Measurements from ENCODE around the gene SLC43A2. TPM values are rescaled to one million over a fixed set of nuclear protein-coding genes. Genes with fewer than 3 reads are reported as not detected.
"Not testable (repeated sequence)": the region's sequence is repeated elsewhere in the genome, so short reads cannot be mapped to it uniquely, and the experiment has no call there.

The SLC43A2 gene
- polyA plus RNA-seq, 1 donor (not counting 4 experiments of a cell fraction or from before 2014, with no cell fraction given) = 12.7 TPM

- DNase-seq (ENCODE audit: low read depth, low spot score) (no peak), FAIRE-seq (no peak)
- Histone ChIP-seq H3K9me3 (ENCODE audit: control insufficient read depth, low read depth, low read length) (no peaks in the 10 kb centered on the region), H3K36me3 (ENCODE audit: control insufficient read depth in 2 of 2, extremely low read depth in 1 of 2, insufficient read depth in 2 of 2, low read length in 2 of 2) (peaks cover 0 to 5% of the 10 kb centered on the region in 2 experiments), H3K4me2 (ENCODE audit: control insufficient read depth, extremely low read depth, insufficient read depth, low read depth, low read length) (no peak overlapping the region), H3K4me1 (ENCODE audit: control insufficient read depth, extremely low read depth, insufficient read depth, low read length) (peaks cover 10% of the 10 kb centered on the region), H3K9me1 (ENCODE audit: control insufficient read depth, extremely low read depth, insufficient read depth, low read length) (no peaks in the 10 kb centered on the region), H4K20me1 (ENCODE audit: control insufficient read depth, extremely low read depth, insufficient read depth, low read length) (peaks cover 11% of the 10 kb centered on the region), H3K9ac (ENCODE audit: control insufficient read depth, extremely low read depth, insufficient read depth, low read length) (no peak overlapping the region), H3K27ac (ENCODE audit: control insufficient read depth, insufficient read depth, low read length) (no peak overlapping the region), H2AFZ (ENCODE audit: control insufficient read depth, low read length) (no peak overlapping the region), H3K27me3 (ENCODE audit: control insufficient read depth, extremely low read depth, insufficient read depth, low read length) (peaks cover 3% of the 10 kb centered on the region), H3K4me3 (ENCODE audit: control insufficient read depth in 2 of 3, extremely low read depth in 1 of 3, insufficient read depth in 2 of 3, low read depth in 1 of 3, low read length in 3 of 3) (no peak overlapping the region), H3K79me2 (ENCODE audit: control insufficient read depth, insufficient read depth, low read length) (peaks cover 30% of the 10 kb centered on the region)
- dilution Hi-C loops (cut with MboI; ENCODE audit: extremely low pct_ligation_motif_present, low sequenced_read_pairs) = no loop called here
- TF ChIP-seq, protein P1, sequence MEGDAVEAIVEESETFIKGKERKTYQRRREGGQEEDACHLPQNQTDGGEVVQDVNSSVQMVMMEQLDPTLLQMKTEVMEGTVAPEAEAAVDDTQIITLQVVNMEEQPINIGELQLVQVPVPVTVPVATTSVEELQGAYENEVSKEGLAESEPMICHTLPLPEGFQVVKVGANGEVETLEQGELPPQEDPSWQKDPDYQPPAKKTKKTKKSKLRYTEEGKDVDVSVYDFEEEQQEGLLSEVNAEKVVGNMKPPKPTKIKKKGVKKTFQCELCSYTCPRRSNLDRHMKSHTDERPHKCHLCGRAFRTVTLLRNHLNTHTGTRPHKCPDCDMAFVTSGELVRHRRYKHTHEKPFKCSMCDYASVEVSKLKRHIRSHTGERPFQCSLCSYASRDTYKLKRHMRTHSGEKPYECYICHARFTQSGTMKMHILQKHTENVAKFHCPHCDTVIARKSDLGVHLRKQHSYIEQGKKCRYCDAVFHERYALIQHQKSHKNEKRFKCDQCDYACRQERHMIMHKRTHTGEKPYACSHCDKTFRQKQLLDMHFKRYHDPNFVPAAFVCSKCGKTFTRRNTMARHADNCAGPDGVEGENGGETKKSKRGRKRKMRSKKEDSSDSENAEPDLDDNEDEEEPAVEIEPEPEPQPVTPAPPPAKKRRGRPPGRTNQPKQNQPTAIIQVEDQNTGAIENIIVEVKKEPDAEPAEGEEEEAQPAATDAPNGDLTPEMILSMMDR (optimal IDR thresholded peaks at IDR 0.05 in 1 of 3, IDR thresholded peaks at IDR 0.05 in 1 of 3, conservative IDR thresholded peaks at IDR 0.05 in 1 of 3; ENCODE audit: extremely low read depth in 1 of 3, insufficient read depth in 2 of 3, low read length in 3 of 3) = no peak
- no peak for TF ChIP-seq EZH2 (IDR thresholded peaks at IDR 0.05; ENCODE audit: low read length)
Measured at GRCh38 chr17:1563786-1564613, 64.6 kb downstream of the SLC43A2 start.

- H3K9me3 ChIP-seq (ENCODE audit: control insufficient read depth, low read depth, low read length); H3K27ac ChIP-seq (ENCODE audit: control insufficient read depth, insufficient read depth, low read length); H3K4me3 ChIP-seq (ENCODE audit: control insufficient read depth in 2 of 3, extremely low read depth in 1 of 3, insufficient read depth in 2 of 3, low read depth in 1 of 3, low read length in 3 of 3); dilution Hi-C loops (cut with MboI; ENCODE audit: extremely low pct_ligation_motif_present, low sequenced_read_pairs); H3K9ac ChIP-seq (ENCODE audit: control insufficient read depth, extremely low read depth, insufficient read depth, low read length); H2AFZ ChIP-seq (ENCODE audit: control insufficient read depth, low read length); H3K27me3 ChIP-seq (ENCODE audit: control insufficient read depth, extremely low read depth, insufficient read depth, low read length); DNase-seq (ENCODE audit: low read depth, low spot score); H3K36me3 ChIP-seq (ENCODE audit: control insufficient read depth in 2 of 2, extremely low read depth in 1 of 2, insufficient read depth in 2 of 2, low read length in 2 of 2); H3K9me1 ChIP-seq (ENCODE audit: control insufficient read depth, extremely low read depth, insufficient read depth, low read length); H3K4me2 ChIP-seq (ENCODE audit: control insufficient read depth, extremely low read depth, insufficient read depth, low read depth, low read length); FAIRE-seq: not testable (repeated sequence)
- peaks cover 10% of the 10 kb centered on the region for H3K4me1 ChIP-seq (ENCODE audit: control insufficient read depth, extremely low read depth, insufficient read depth, low read length)
- peaks cover 35% of the 10 kb centered on the region for H3K79me2 ChIP-seq (ENCODE audit: control insufficient read depth, insufficient read depth, low read length)
- peaks cover 11% of the 10 kb centered on the region for H4K20me1 ChIP-seq (ENCODE audit: control insufficient read depth, extremely low read depth, insufficient read depth, low read length)
Measured at GRCh38 chr17:1563471-1563785, 65.2 kb downstream of the SLC43A2 start.
